ENCODE results near the gene SPDYE1.

GRCh38 chr7:44050915-44051560 lies 53.3 kb downstream of the SPDYE1 start:
- TF ChIP-seq POLR2A (IDR thresholded peaks at IDR 0.05) (no peak), CTCF (IDR thresholded peaks at IDR 0.05) (no peak)
